OCI-LY7 (cell line): ENCODE data around the gene BHLHA15. TPM values are rescaled to one million over a fixed set of nuclear protein-coding genes. Genes with fewer than 3 reads are reported as not detected.

Experiments
- BruUV-seq: library from RNA; stranded (reverse); fragments of 400-500 nt; replicated peaks from 2 replicates; lab custom pipeline; 2021; lab: Mats Ljungman, UMichigan
- CTCF ChIA-PET: fragments of 300-600 bp; sonication (Branson Sonifier 250); formaldehyde crosslinking; loops from one replicate; lab custom pipeline; 2022; ENCODE audit warnings: antibody characterized with exemption; ENCODE audit not compliant: unreplicated experiment; lab: Charles Lee
- POLR2A ChIA-PET: fragments of 300-600 bp; sonication (Branson Sonifier 250); formaldehyde crosslinking; loops from one replicate; lab custom pipeline; 2022; ENCODE audit warnings: antibody characterized with exemption; lab: Charles Lee
- DNase-seq: peaks from one replicate; pipeline ENCODE4 v3.0.0-alpha.2; 2015; ENCODE audit warnings: low spot score
- H2AFZ ChIP-seq: fragments of 200-600 bp; sonication (generic), shearing (Covaris generic); 2 replicates; pipeline ENCODE4 v1.6.1; 2014; ENCODE audit warnings: mild to moderate bottlenecking, antibody characterized with exemption, low read length, moderate library complexity
- H3K27ac ChIP-seq: fragments of 200-600 bp; sonication (generic); 2 replicates; pipeline ENCODE4 v1.5.1; 2014; ENCODE audit warnings: mixed run types, low read depth, mild to moderate bottlenecking, moderate library complexity, low read length, inconsistent platforms; ENCODE audit not compliant: poor library complexity, severe bottlenecking
- H3K36me3 ChIP-seq: fragments of 200-600 bp; sonication (generic); 2 replicates; pipeline ENCODE4 v1.6.1; 2014; ENCODE audit warnings: mild to moderate bottlenecking, antibody characterized with exemption, low read length, moderate library complexity, mixed read lengths; ENCODE audit not compliant: insufficient read depth
- H3K4me1 ChIP-seq: fragments of 200-600 bp; sonication (generic); 2 replicates; pipeline ENCODE4 v1.5.1; 2014; ENCODE audit warnings: mild to moderate bottlenecking, low read length; ENCODE audit not compliant: insufficient read depth, poor library complexity, severe bottlenecking
- H3K4me2 ChIP-seq: fragments of 200-600 bp; sonication (generic); 2 replicates; pipeline ENCODE4 v1.6.1; 2014; ENCODE audit warnings: mild to moderate bottlenecking, low read length
- H3K4me3 ChIP-seq: fragments of 200-600 bp; sonication (generic); 2 replicates; pipeline ENCODE4 v1.5.1; 2014; ENCODE audit warnings: mild to moderate bottlenecking, low read depth, low read length; ENCODE audit not compliant: poor library complexity, severe bottlenecking
- H3K79me2 ChIP-seq: fragments of 200-600 bp; sonication (generic); 2 replicates; pipeline ENCODE4 v1.6.1; 2016; ENCODE audit warnings: low read depth, mild to moderate bottlenecking, low read length, moderate library complexity, mixed read lengths; ENCODE audit not compliant: insufficient read depth
- H3K9me2 ChIP-seq: fragments of 200-600 bp; sonication (generic); 2 replicates; pipeline ENCODE4 v1.6.1; 2016; ENCODE audit warnings: mild to moderate bottlenecking, low read length, mixed read lengths; ENCODE audit not compliant: insufficient read depth
- H3K9me3 ChIP-seq: fragments of 200-600 bp; sonication (generic); 2 replicates; pipeline ENCODE4 v1.6.1; 2014; ENCODE audit warnings: mild to moderate bottlenecking, mixed run types, low read length, mixed read lengths
- H4K20me1 ChIP-seq: fragments of 200-600 bp; sonication (generic); 2 replicates; pipeline ENCODE4 v1.6.1; 2014; ENCODE audit warnings: mild to moderate bottlenecking, antibody characterized with exemption, low read length, moderate library complexity, mixed read lengths; ENCODE audit not compliant: insufficient read depth
- EZH2phosphoT487 ChIP-seq: fragments of 200-600 bp; sonication (generic); IDR thresholded peaks from 2 replicates; pipeline ENCODE4 v1.6.1; 2018; ENCODE audit warnings: low read depth, borderline replicate concordance, mild to moderate bottlenecking, mixed run types, antibody characterized with exemption, low read length, moderate library complexity, mixed read lengths
- intact Hi-C: fragments of 100-400 bp; cut with micrococcal nuclease; formaldehyde crosslinking; loops from one replicate; pipeline ENCODE4 v1.10.0; 2022; ENCODE audit not compliant: unreplicated experiment
- total RNA-seq, 2 experiments: library from RNA; depleted of rRNA in 1 of 2; stranded (reverse); fragments of >200 nt in 1 of 2; shearing (Covaris generic) in 1 of 2; gene quantifications; 2 replicates each; pipeline ENCODE4 v1.2.3, GENCODE V29; 2014 to 2022
- TF ChIP-seq, protein P1 (sequence below): fragments of 200-600 bp; sonication (generic); conservative IDR thresholded peaks from 2 replicates; pipeline ENCODE4 v1.5.1; 2014; ENCODE audit warnings: mild to moderate bottlenecking, antibody characterized with exemption, low read length, moderate library complexity, mixed read lengths

BHLHA15 gene
- total RNA-seq, 2 experiments from 2014 or later, result 0.69 to 4.3 TPM

DNA sequence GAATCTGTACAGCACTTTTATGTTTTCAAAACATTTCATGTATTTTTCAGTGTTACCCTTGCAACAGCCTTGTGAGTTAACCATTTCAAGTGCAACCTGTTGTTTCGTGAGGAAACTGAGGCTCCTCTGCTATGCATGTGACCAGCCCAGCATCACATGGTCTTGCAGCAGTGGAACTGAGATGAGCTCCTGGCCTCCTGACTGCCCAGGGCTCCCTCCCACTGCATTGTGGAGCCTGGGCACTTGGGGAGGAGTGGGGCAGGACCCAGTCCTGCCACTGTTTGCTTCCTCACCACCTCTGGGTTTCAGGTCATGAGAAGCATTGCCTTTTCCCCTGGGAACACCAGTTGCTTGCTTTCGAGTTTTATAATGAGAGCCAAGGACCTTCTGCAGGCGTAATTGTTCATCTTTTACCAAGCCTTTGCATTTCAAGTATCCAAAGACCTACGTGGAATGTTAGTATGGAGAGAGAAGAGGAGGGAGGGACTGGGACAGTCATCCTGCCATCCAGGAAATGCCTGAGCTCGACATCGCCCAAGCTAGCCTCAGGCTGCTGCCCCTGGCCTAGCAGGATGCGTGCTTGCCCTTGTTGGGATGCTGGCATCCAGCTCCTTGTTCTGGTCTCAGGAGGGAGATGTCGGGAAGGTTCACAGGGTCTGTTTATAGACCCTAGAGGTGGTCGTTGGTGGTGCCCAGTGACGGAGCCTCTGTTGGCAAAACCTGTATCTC, 32.3 kb upstream of the BHLHA15 start:
- H3K9me2 ChIP-seq, result no peaks in the 10 kb centered on the region
- no peak overlapping the region for H3K4me3 ChIP-seq
- H4K20me1 ChIP-seq, result no peaks in the 10 kb centered on the region
- TF ChIP-seq EZH2phosphoT487, result no peak
- TF ChIP-seq, protein P1, sequence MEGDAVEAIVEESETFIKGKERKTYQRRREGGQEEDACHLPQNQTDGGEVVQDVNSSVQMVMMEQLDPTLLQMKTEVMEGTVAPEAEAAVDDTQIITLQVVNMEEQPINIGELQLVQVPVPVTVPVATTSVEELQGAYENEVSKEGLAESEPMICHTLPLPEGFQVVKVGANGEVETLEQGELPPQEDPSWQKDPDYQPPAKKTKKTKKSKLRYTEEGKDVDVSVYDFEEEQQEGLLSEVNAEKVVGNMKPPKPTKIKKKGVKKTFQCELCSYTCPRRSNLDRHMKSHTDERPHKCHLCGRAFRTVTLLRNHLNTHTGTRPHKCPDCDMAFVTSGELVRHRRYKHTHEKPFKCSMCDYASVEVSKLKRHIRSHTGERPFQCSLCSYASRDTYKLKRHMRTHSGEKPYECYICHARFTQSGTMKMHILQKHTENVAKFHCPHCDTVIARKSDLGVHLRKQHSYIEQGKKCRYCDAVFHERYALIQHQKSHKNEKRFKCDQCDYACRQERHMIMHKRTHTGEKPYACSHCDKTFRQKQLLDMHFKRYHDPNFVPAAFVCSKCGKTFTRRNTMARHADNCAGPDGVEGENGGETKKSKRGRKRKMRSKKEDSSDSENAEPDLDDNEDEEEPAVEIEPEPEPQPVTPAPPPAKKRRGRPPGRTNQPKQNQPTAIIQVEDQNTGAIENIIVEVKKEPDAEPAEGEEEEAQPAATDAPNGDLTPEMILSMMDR, result no peak
- H2AFZ ChIP-seq, result no peak overlapping the region
- BruUV-seq, result no TSS peak
- no peak overlapping the region; the same call in 1 of the 2 replicates for H3K4me2 ChIP-seq
- intact Hi-C loops, result no loop called here
- no peaks in the 10 kb centered on the region for H3K79me2 ChIP-seq
- H3K4me1 ChIP-seq, result peaks cover 15% of the 10 kb centered on the region
- no peaks in the 10 kb centered on the region for H3K9me3 ChIP-seq
- no peak overlapping the region for H3K27ac ChIP-seq
- CTCF ChIA-PET, result no interaction called here
- peaks cover 23% of the 10 kb centered on the region; the same call in 1 of the 2 replicates for H3K36me3 ChIP-seq
- POLR2A ChIA-PET, result interaction anchor here (0.6 to 1.9 kb wide), 3 partner anchors 11 to 582 kb away, joined by 3 to 5 read pairs (median 4); no protein-coding TSS in a partner anchor
- no peak for DNase-seq

DNA sequence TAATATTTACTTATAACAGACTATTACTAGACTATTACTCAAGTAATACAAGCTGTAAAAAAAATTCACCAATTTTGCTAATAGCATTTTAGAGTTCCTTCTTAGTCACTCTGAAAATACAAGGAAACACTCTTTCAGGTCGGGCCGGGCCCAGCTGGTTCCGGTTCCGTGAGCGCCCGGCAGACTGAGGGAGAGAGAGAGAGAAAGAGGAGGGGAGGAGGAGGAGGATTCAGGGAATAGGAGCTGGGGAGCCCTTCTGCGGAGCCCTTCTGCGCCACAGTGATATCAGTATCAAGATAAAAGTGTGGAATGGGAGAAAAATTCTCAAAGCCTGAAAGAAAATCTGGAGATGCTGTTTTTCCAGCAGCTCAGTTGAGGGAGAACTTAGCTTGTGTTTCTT, 30.5 kb upstream of the BHLHA15 start:
- Histone ChIP-seq H4K20me1 (no peaks in the 10 kb centered on the region), H3K4me1 (peaks cover 15% of the 10 kb centered on the region), H3K36me3 (peaks cover 13% of the 10 kb centered on the region; the same call in 1 of the 2 replicates), H3K79me2 (no peaks in the 10 kb centered on the region), H3K4me3 (no peak overlapping the region), H3K4me2 (no peak overlapping the region), H2AFZ (no peak overlapping the region), H3K9me3 (no peaks in the 10 kb centered on the region), H3K9me2 (no peaks in the 10 kb centered on the region), H3K27ac (no peak overlapping the region)
- intact Hi-C loops, result no loop called here
- DNase-seq, result no peak
- CTCF ChIA-PET, result no interaction called here
- no TSS peak for BruUV-seq
- POLR2A ChIA-PET, result interaction anchor here (0.6 to 1.9 kb wide), 3 partner anchors 13 to 273 kb away, joined by 3 to 5 read pairs (median 4); no protein-coding TSS in a partner anchor
- no peak for TF ChIP-seq EZH2phosphoT487
- TF ChIP-seq, protein P1, result no peak

DNA sequence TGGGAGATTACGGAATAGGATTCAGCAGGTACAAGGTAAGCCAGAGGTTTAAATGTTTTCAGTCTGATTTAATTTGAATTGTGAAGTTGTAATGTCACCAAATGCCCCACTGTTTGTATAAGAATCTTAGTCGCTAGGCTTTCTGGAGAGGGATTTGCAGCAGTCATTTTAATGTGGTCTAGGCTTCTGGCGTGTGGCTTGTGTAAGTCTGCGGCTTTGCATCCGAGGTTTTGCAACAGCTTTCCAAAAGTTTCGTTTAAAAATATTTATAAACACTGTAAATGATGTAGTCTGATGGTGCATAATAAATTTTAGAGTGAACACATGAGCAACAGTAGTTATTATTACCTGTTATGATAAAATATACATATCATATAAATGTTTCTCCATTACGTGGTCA, 26.1 kb upstream of the BHLHA15 start:
- BruUV-seq, result no TSS peak
- H3K4me2 ChIP-seq, result no peak overlapping the region
- TF ChIP-seq, protein P1, result no peak
- TF ChIP-seq EZH2phosphoT487, result no peak
- no peak overlapping the region for H3K4me3 ChIP-seq
- H2AFZ ChIP-seq, result no peak overlapping the region
- H4K20me1 ChIP-seq, result no peaks in the 10 kb centered on the region
- no peaks in the 10 kb centered on the region for H3K79me2 ChIP-seq
- DNase-seq, result no peak
- POLR2A ChIA-PET, result interaction anchor here (0.8 kb wide), 1 partner anchor 19 kb away, joined by 3 read pairs; no protein-coding TSS in a partner anchor
- no peak overlapping the region for H3K27ac ChIP-seq
- CTCF ChIA-PET, result no interaction called here
- peaks cover 23% of the 10 kb centered on the region for H3K36me3 ChIP-seq
- no peaks in the 10 kb centered on the region for H3K9me2 ChIP-seq
- no peaks in the 10 kb centered on the region for H3K4me1 ChIP-seq
- H3K9me3 ChIP-seq, result no peaks in the 10 kb centered on the region
- intact Hi-C loops, result no loop called here
